GM23338 (cell line): ENCODE results near the gene UBA6. TPM values are rescaled to one million over a fixed set of nuclear protein-coding genes. Genes with fewer than 3 reads are reported as not detected.

Experiments
- ATAC-seq: fragments of 200-7000 bp; cut with Tn5 transposase; 3 replicates; pipeline ENCODE4 v1.9.1; 2020
- DNase-seq: peaks from one replicate; pipeline ENCODE4 v3.0.0-alpha.2; 2015; ENCODE audit warnings: low spot score
- H2AFZ ChIP-seq: fragments of 200-600 bp; sonication (generic); 2 replicates; pipeline ENCODE4 v1.8.0; 2016; ENCODE audit warnings: antibody characterized with exemption, mild to moderate bottlenecking, moderate library complexity
- H3F3A ChIP-seq: fragments of 200-600 bp; sonication (generic); replicated peaks from 2 replicates; pipeline ENCODE4 v1.8.0; 2017; ENCODE audit warnings: antibody characterized with exemption, mixed run types, low read depth
- H3K27ac ChIP-seq: fragments of 200-600 bp; sonication (generic); 2 replicates; pipeline ENCODE4 v1.6.1; 2016; ENCODE audit warnings: low read depth
- H3K27me3 ChIP-seq: fragments of 200-600 bp; sonication (generic); 2 replicates; pipeline ENCODE4 v1.8.0; 2016; ENCODE audit warnings: mild to moderate bottlenecking, mixed run types, moderate library complexity; ENCODE audit not compliant: insufficient read depth
- H3K36me3 ChIP-seq: fragments of 200-600 bp; sonication (generic); 2 replicates; pipeline ENCODE4 v1.8.0; 2016; ENCODE audit warnings: mild to moderate bottlenecking; ENCODE audit not compliant: insufficient read depth
- H3K4me1 ChIP-seq: fragments of 200-600 bp; sonication (generic); 2 replicates; pipeline ENCODE4 v1.8.0; 2016; ENCODE audit warnings: mild to moderate bottlenecking, moderate library complexity; ENCODE audit not compliant: insufficient read depth
- H3K4me2 ChIP-seq: fragments of 200-600 bp; sonication (generic); 2 replicates; pipeline ENCODE4 v1.7.1; 2017; ENCODE audit warnings: mixed run types
- H3K4me3 ChIP-seq: fragments of 200-600 bp; sonication (generic); 2 replicates; pipeline ENCODE4 v1.6.1; 2016; ENCODE audit warnings: mixed run types
- H3K79me2 ChIP-seq: fragments of 200-600 bp; sonication (generic); replicated peaks from 2 replicates; pipeline ENCODE4 v1.8.0; 2017; ENCODE audit warnings: mild to moderate bottlenecking; ENCODE audit not compliant: insufficient read depth
- H3K9me2 ChIP-seq: fragments of 200-600 bp; sonication (generic); 2 replicates; pipeline ENCODE4 v1.8.0; 2017; ENCODE audit not compliant: insufficient read depth
- H4K20me1 ChIP-seq: fragments of 200-600 bp; sonication (generic); replicated peaks from 2 replicates; pipeline ENCODE4 v1.8.0; 2017; ENCODE audit warnings: mild to moderate bottlenecking; ENCODE audit not compliant: insufficient read depth
- H3K27ac Mint-ChIP-seq: 2 replicates; pipeline ENCODE4 v1.8.0; 2020; ENCODE audit warnings: inconsistent platforms, mild to moderate bottlenecking, moderate library complexity, mixed read lengths
- H3K27me3 Mint-ChIP-seq: 3 replicates; pipeline ENCODE4 v1.8.0; 2022; ENCODE audit warnings: low read depth, mild to moderate bottlenecking, moderate library complexity, mixed read lengths, inconsistent platforms; ENCODE audit not compliant: insufficient read depth, poor library complexity
- H3K36me3 Mint-ChIP-seq: 3 replicates; pipeline ENCODE4 v1.8.0; 2021; ENCODE audit warnings: low read depth, mild to moderate bottlenecking, inconsistent platforms, moderate library complexity, mixed read lengths
- H3K4me1 Mint-ChIP-seq: 3 replicates; pipeline ENCODE4 v1.8.0; 2020; ENCODE audit warnings: mild to moderate bottlenecking, inconsistent platforms, mixed read lengths
- H3K4me3 Mint-ChIP-seq: 3 replicates; pipeline ENCODE4 v1.8.0; 2021; ENCODE audit warnings: moderate library complexity, mild to moderate bottlenecking, inconsistent platforms, mixed read lengths
- H3K9me3 Mint-ChIP-seq: 3 replicates; pipeline ENCODE4 v1.8.0; 2020; ENCODE audit warnings: moderate library complexity, mild to moderate bottlenecking, inconsistent platforms, mixed read lengths
- CREB1 ChIP-seq: fragments of 250-450 bp; sonication (Bioruptor Pico); IDR thresholded peaks from 2 replicates; pipeline ENCODE4 v1.5.0; 2020; ENCODE audit warnings: low read depth, mild to moderate bottlenecking, moderate library complexity
- EZH2 ChIP-seq: fragments of 200-600 bp; sonication (generic); IDR thresholded peaks from one replicate; pipeline ENCODE4 v1.8.0; 2017; ENCODE audit warnings: antibody characterized with exemption, mild to moderate bottlenecking, low read depth; ENCODE audit not compliant: unreplicated experiment
- EZH2phosphoT487 ChIP-seq: fragments of 200-600 bp; sonication (generic); IDR thresholded peaks from one replicate; pipeline ENCODE4 v1.8.1; 2018; ENCODE audit warnings: antibody characterized with exemption; ENCODE audit not compliant: unreplicated experiment
- JUNB ChIP-seq: IDR thresholded peaks from one replicate; pipeline ENCODE4 v1.6.1; 2016; ENCODE audit warnings: antibody characterized with exemption; ENCODE audit not compliant: unreplicated experiment
- NANOG ChIP-seq: IDR thresholded peaks from 2 replicates; pipeline ENCODE4 v1.6.1; 2016; ENCODE audit warnings: antibody characterized with exemption, borderline replicate concordance
- STAT1 ChIP-seq: IDR thresholded peaks from one replicate; pipeline ENCODE4 v1.6.1; 2016; ENCODE audit warnings: antibody characterized with exemption; ENCODE audit not compliant: unreplicated experiment
- ZNF114 ChIP-seq: fragments of 250-450 bp; sonication (Bioruptor Pico); IDR thresholded peaks from 2 replicates; pipeline ENCODE4 v1.5.0; 2020; ENCODE audit warnings: mild to moderate bottlenecking, moderate library complexity
- ZNF331 ChIP-seq: fragments of 250-450 bp; sonication (Bioruptor Pico); IDR thresholded peaks from 2 replicates; pipeline ENCODE4 v1.5.0; 2020; ENCODE audit warnings: low read depth, mild to moderate bottlenecking, moderate library complexity
- polyA plus RNA-seq: library from polyadenylated mRNA; unstranded; fragments of >200 nt; fragmentation: Nextera tagmentation; extraction: Ambion mirVana; gene quantifications from 2 replicates; pipeline ENCODE4 v1.2.1, GENCODE V29; 2016
- total RNA-seq: library from RNA; depleted of rRNA; stranded (reverse); fragments of >200 nt; shearing (Covaris generic); gene quantifications from 2 replicates; pipeline ENCODE4 v1.2.3, GENCODE V29; 2014
- TF ChIP-seq, protein P1 (sequence below): fragments of 250-450 bp; sonication (Bioruptor Pico); IDR thresholded peaks from 2 replicates; pipeline ENCODE4 v1.5.0; 2020; ENCODE audit warnings: mild to moderate bottlenecking, moderate library complexity
- TF ChIP-seq, protein P2 (sequence below): IDR thresholded peaks from 2 replicates; pipeline ENCODE4 v1.6.1; 2016; ENCODE audit warnings: antibody characterized with exemption
- TF ChIP-seq, protein P3 (sequence below), 2 experiments: fragments of 200-600 bp in 1 of 2; sonication (generic) in 1 of 2; conservative IDR thresholded peaks; 2 replicates each; pipeline versions ENCODE4 v1.5.1 to v1.6.1; 2016 to 2017; ENCODE audit warnings: antibody characterized with exemption in 2 of 2, low read depth in 2 of 2, mild to moderate bottlenecking in 2 of 2, moderate library complexity in 1 of 2
- TF ChIP-seq, protein P4 (sequence below): IDR thresholded peaks from one replicate; pipeline ENCODE4 v1.6.1; 2018; ENCODE audit warnings: antibody characterized with exemption; ENCODE audit not compliant: unreplicated experiment

Gene UBA6
- total and polyA plus RNA-seq, 2 experiments from 2014 or later = 17.6 to 77.3 TPM

DNA sequence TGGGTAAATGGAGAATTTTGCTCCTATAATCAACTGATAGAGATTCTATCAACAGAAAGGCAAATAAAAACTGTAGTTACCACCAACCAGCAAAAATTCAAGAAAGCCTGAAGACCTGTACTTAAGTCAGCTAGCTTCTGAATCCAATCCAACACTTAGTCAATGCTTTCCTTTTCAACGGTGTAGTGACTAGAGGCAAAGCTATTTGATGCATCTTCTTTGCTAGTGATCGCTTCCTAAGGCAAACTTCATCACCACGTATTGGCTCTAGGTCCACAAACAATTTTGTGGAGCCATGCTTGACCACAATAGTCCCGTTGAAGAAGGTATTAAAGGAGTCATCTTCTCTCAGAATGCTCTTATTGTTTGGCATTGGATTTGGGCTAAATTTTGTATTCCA lies 25.0 kb upstream of the UBA6 start (continued):
- TF ChIP-seq, protein P1, sequence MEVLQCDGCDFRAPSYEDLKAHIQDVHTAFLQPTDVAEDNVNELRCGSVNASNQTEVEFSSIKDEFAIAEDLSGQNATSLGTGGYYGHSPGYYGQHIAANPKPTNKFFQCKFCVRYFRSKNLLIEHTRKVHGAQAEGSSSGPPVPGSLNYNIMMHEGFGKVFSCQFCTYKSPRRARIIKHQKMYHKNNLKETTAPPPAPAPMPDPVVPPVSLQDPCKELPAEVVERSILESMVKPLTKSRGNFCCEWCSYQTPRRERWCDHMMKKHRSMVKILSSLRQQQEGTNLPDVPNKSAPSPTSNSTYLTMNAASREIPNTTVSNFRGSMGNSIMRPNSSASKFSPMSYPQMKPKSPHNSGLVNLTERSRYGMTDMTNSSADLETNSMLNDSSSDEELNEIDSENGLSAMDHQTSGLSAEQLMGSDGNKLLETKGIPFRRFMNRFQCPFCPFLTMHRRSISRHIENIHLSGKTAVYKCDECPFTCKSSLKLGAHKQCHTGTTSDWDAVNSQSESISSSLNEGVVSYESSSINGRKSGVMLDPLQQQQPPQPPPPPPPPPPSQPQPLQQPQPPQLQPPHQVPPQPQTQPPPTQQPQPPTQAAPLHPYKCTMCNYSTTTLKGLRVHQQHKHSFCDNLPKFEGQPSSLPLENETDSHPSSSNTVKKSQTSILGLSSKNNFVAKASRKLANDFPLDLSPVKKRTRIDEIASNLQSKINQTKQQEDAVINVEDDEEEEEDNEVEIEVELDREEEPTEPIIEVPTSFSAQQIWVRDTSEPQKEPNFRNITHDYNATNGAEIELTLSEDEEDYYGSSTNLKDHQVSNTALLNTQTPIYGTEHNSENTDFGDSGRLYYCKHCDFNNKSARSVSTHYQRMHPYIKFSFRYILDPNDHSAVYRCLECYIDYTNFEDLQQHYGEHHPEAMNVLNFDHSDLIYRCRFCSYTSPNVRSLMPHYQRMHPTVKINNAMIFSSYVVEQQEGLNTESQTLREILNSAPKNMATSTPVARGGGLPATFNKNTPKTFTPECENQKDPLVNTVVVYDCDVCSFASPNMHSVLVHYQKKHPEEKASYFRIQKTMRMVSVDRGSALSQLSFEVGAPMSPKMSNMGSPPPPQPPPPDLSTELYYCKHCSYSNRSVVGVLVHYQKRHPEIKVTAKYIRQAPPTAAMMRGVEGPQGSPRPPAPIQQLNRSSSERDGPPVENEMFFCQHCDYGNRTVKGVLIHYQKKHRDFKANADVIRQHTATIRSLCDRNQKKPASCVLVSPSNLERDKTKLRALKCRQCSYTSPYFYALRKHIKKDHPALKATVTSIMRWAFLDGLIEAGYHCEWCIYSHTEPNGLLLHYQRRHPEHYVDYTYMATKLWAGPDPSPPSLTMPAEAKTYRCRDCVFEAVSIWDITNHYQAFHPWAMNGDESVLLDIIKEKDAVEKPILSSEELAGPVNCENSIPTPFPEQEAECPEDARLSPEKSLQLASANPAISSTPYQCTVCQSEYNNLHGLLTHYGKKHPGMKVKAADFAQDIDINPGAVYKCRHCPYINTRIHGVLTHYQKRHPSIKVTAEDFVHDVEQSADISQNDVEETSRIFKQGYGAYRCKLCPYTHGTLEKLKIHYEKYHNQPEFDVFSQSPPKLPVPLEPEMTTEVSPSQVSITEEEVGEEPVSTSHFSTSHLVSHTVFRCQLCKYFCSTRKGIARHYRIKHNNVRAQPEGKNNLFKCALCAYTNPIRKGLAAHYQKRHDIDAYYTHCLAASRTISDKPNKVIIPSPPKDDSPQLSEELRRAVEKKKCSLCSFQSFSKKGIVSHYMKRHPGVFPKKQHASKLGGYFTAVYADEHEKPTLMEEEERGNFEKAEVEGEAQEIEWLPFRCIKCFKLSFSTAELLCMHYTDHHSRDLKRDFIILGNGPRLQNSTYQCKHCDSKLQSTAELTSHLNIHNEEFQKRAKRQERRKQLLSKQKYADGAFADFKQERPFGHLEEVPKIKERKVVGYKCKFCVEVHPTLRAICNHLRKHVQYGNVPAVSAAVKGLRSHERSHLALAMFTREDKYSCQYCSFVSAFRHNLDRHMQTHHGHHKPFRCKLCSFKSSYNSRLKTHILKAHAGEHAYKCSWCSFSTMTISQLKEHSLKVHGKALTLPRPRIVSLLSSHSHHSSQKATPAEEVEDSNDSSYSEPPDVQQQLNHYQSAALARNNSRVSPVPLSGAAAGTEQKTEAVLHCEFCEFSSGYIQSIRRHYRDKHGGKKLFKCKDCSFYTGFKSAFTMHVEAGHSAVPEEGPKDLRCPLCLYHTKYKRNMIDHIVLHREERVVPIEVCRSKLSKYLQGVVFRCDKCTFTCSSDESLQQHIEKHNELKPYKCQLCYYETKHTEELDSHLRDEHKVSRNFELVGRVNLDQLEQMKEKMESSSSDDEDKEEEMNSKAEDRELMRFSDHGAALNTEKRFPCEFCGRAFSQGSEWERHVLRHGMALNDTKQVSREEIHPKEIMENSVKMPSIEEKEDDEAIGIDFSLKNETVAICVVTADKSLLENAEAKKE (CRISPR knock-in tag) = no peak
- TF ChIP-seq, protein P2, sequence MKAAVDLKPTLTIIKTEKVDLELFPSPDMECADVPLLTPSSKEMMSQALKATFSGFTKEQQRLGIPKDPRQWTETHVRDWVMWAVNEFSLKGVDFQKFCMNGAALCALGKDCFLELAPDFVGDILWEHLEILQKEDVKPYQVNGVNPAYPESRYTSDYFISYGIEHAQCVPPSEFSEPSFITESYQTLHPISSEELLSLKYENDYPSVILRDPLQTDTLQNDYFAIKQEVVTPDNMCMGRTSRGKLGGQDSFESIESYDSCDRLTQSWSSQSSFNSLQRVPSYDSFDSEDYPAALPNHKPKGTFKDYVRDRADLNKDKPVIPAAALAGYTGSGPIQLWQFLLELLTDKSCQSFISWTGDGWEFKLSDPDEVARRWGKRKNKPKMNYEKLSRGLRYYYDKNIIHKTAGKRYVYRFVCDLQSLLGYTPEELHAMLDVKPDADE = no peak
- TF ChIP-seq JUNB = no peak

DNA sequence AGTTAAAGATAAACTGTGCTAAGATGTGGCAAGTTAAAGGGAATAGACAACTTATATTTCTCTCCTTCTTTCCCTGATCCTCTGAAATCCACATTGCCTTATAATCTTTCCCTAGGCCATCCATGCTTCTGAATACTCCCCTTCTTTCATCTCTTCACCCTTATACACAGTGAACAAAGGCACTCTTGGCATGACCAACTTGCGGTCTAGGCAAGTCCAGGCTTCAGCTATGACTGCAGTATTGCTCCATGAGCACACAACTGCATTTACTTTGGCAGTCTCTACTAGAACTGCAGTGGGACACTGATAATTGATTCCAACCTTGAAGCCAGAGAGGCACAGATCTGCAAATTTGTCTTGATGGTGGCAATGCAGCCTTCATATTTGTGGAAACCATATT lies 24.2 kb upstream of the UBA6 start:
- H3K27ac Mint-ChIP-seq = no peak overlapping the region
- no peak for ATAC-seq
- peaks cover 3% of the 10 kb centered on the region; the same call in 1 of the 3 replicates for H3K9me3 Mint-ChIP-seq
- TF ChIP-seq, protein P2 = no peak
- TF ChIP-seq, protein P3, sequence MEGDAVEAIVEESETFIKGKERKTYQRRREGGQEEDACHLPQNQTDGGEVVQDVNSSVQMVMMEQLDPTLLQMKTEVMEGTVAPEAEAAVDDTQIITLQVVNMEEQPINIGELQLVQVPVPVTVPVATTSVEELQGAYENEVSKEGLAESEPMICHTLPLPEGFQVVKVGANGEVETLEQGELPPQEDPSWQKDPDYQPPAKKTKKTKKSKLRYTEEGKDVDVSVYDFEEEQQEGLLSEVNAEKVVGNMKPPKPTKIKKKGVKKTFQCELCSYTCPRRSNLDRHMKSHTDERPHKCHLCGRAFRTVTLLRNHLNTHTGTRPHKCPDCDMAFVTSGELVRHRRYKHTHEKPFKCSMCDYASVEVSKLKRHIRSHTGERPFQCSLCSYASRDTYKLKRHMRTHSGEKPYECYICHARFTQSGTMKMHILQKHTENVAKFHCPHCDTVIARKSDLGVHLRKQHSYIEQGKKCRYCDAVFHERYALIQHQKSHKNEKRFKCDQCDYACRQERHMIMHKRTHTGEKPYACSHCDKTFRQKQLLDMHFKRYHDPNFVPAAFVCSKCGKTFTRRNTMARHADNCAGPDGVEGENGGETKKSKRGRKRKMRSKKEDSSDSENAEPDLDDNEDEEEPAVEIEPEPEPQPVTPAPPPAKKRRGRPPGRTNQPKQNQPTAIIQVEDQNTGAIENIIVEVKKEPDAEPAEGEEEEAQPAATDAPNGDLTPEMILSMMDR (conservative IDR thresholded peaks at IDR 0.05; ENCODE audit: low read depth in 2 of 2) = no peak
- no peak for TF ChIP-seq JUNB
- no peak for TF ChIP-seq STAT1
- TF ChIP-seq EZH2 = no peak
- TF ChIP-seq ZNF331 = no peak
- no peak for TF ChIP-seq ZNF114 (CRISPR knock-in tag)
- TF ChIP-seq, protein P4, sequence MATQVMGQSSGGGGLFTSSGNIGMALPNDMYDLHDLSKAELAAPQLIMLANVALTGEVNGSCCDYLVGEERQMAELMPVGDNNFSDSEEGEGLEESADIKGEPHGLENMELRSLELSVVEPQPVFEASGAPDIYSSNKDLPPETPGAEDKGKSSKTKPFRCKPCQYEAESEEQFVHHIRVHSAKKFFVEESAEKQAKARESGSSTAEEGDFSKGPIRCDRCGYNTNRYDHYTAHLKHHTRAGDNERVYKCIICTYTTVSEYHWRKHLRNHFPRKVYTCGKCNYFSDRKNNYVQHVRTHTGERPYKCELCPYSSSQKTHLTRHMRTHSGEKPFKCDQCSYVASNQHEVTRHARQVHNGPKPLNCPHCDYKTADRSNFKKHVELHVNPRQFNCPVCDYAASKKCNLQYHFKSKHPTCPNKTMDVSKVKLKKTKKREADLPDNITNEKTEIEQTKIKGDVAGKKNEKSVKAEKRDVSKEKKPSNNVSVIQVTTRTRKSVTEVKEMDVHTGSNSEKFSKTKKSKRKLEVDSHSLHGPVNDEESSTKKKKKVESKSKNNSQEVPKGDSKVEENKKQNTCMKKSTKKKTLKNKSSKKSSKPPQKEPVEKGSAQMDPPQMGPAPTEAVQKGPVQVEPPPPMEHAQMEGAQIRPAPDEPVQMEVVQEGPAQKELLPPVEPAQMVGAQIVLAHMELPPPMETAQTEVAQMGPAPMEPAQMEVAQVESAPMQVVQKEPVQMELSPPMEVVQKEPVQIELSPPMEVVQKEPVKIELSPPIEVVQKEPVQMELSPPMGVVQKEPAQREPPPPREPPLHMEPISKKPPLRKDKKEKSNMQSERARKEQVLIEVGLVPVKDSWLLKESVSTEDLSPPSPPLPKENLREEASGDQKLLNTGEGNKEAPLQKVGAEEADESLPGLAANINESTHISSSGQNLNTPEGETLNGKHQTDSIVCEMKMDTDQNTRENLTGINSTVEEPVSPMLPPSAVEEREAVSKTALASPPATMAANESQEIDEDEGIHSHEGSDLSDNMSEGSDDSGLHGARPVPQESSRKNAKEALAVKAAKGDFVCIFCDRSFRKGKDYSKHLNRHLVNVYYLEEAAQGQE = no peak
- no peak for TF ChIP-seq CREB1 (CRISPR knock-in tag)
- TF ChIP-seq EZH2phosphoT487 = no peak
- no peak for TF ChIP-seq NANOG

More for the DNA sequence above, 24.2 kb upstream of the UBA6 start:
- no peak overlapping the region for H3K4me2 ChIP-seq
- peaks cover 25% of the 10 kb centered on the region for H3K4me1 Mint-ChIP-seq
- H2AFZ ChIP-seq = no peak overlapping the region
- H3K27me3 Mint-ChIP-seq = peaks cover 2% of the 10 kb centered on the region
- no peaks in the 10 kb centered on the region for H3K36me3 ChIP-seq
- no peak overlapping the region for H3K4me3 Mint-ChIP-seq
- no peak overlapping the region for H3K4me3 ChIP-seq
- no peaks in the 10 kb centered on the region for H4K20me1 ChIP-seq
- H3K79me2 ChIP-seq = no peaks in the 10 kb centered on the region
- peaks cover 31% of the 10 kb centered on the region for H3K36me3 Mint-ChIP-seq
- H3K4me1 ChIP-seq = no peaks in the 10 kb centered on the region
- no peak overlapping the region for H3K27ac ChIP-seq
- no peaks in the 10 kb centered on the region for H3K27me3 ChIP-seq
- H3K9me2 ChIP-seq = peaks cover 12% of the 10 kb centered on the region; the same call in 1 of the 2 replicates
- no peak for DNase-seq
- no peaks in the 10 kb centered on the region for H3F3A ChIP-seq
